ENCODE data around the gene TUBA8. TPM values are rescaled to one million over a fixed set of nuclear protein-coding genes. Genes with fewer than 3 reads are reported as not detected.
"Not testable (repeated sequence)": the region's sequence is repeated elsewhere in the genome, so short reads cannot be mapped to it uniquely, and the experiment has no call there.

The TUBA8 gene
- total RNA-seq, 2 experiments from 2014 or later, result 1.2 to 1.5 TPM

DNA sequence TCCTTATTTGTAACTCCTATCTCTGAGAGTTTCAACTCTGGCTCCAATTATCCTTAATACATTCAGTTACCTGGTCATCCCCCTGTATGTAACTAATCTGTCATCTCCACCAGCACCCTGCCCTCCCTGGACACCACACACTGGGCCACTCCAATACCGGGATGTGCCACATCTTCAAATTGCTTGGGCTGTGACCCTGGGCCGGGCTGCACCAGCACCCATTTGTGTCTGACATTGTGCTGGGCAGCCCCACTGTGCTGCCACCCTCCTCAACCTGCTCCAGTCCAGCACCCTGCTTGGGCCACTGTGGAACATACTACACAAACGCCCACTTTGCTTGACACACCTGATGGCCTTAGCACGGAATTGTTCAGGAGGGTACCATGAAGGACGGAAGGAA, 37.2 kb downstream of the TUBA8 start:
- Mint-ChIP-seq H3K9me3 (ENCODE audit: insufficient read depth) (no peaks in the 10 kb centered on the region), H3K27me3 (ENCODE audit: low read depth) (no peaks in the 10 kb centered on the region), H3K4me3 (no peak overlapping the region), H3K36me3 (ENCODE audit: low read depth) (peaks cover 31% of the 10 kb centered on the region), H3K4me1 (ENCODE audit: low read depth) (peaks cover 42% of the 10 kb centered on the region), H3K27ac (peak overlapping the region; percentile 48)
- no peak for ATAC-seq
- ChIA-PET POLR2A (no interaction called here), CTCF (no interaction called here)
- no peak for DNase-seq

- POLR2A ChIA-PET, result interaction anchor here (2.4 kb wide), 1 partner anchor 71 kb away, joined by 18 read pairs; the partner anchor contains the start of gene PEX26
- CTCF ChIA-PET, result interaction anchor here (2.1 kb wide), 1 partner anchor 72 kb away, joined by 10 read pairs; no protein-coding TSS in a partner anchor
- H3K4me3 Mint-ChIP-seq, result peak overlapping the region; percentile 92
- ATAC-seq, result no peak
- H3K36me3 Mint-ChIP-seq (ENCODE audit: low read depth), result peaks cover 32% of the 10 kb centered on the region
- H3K27ac Mint-ChIP-seq, result peak overlapping the region; percentile 30
- H3K27me3 Mint-ChIP-seq (ENCODE audit: low read depth), result no peaks in the 10 kb centered on the region
- no peaks in the 10 kb centered on the region for H3K9me3 Mint-ChIP-seq (ENCODE audit: insufficient read depth)
- H3K4me1 Mint-ChIP-seq (ENCODE audit: low read depth), result peaks cover 45% of the 10 kb centered on the region
- no peak for DNase-seq
Measured at GRCh38 chr22:18148293-18148965, 37.8 kb downstream of the TUBA8 start.

DNA sequence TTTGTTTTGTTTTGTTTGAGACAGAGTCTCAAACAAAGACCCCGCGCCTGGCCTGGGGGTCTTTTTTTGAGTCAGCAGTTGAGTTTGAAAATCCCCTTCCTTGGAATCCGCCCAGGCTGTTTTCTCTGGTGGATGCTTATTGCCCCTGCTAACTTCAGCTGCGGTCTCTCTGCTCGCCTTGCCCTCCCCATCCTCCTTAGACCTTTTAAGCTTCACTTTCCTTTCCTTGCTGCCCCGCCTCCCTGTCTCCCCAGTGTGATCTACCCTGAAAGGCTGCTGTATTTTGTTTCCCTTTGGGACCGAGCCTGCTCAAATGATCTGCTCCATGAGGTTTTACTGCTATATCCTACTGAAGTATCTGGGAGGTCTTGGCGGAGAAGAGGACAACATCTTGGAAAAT, 41.9 kb downstream of the TUBA8 start:
- Mint-ChIP-seq H3K4me3 (peak overlapping the region; percentile 92), H3K9me3 (ENCODE audit: insufficient read depth) (no peaks in the 10 kb centered on the region), H3K36me3 (ENCODE audit: low read depth) (peaks cover 55% of the 10 kb centered on the region), H3K27ac (peak overlapping the region; percentile 74), H3K27me3 (ENCODE audit: low read depth) (no peaks in the 10 kb centered on the region), H3K4me1 (ENCODE audit: low read depth) (peaks cover 69% of the 10 kb centered on the region)
- POLR2A ChIA-PET, result interaction anchor here (0.6 to 2.9 kb wide), 2 partner anchors 66 to 74 kb away, joined by 3 to 13 read pairs; partner anchors contain the start of gene PEX26
- CTCF ChIA-PET, result interaction anchor here (0.7 to 1.2 kb wide), 2 partner anchors 76 to 322 kb away, joined by 4 read pairs; no protein-coding TSS in a partner anchor
- peak; percentile 64 for ATAC-seq
- peak; percentile 70 for DNase-seq

GRCh38 chr22:18154821-18155390, 44.3 kb downstream of the TUBA8 start:
- Mint-ChIP-seq H3K36me3 (ENCODE audit: low read depth) (peaks cover 66% of the 10 kb centered on the region), H3K27ac (peak overlapping the region; percentile 14), H3K4me1 (ENCODE audit: low read depth) (peaks cover 50% of the 10 kb centered on the region), H3K9me3 (ENCODE audit: insufficient read depth) (no peaks in the 10 kb centered on the region), H3K4me3 (no peak overlapping the region), H3K27me3 (ENCODE audit: low read depth) (no peaks in the 10 kb centered on the region)
- DNase-seq (no peak), ATAC-seq (no peak)
- CTCF ChIA-PET, result no interaction called here
- POLR2A ChIA-PET, result no interaction called here

DNA sequence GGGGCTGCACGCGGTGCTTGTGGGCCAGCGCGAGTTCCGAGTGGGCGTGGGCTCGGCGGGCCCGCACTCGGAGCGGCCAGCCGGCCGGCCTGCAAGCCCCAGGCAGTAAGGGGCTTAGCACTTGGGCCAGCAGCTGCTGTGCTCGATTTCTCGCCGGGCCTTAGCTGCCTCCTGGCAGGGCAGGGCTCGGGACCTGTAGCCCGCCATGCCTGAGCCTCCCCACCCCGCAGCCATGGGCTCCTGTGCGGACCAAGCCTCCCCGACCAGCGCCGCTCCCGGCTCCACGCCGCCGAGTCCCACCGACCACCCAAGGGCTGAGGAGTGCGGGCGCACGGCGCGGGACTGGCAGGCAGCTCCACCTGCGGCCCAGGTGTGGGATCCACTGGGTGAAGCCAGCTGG, 44.9 kb downstream of the TUBA8 start:
- H3K36me3 Mint-ChIP-seq (ENCODE audit: low read depth), result peaks cover 62% of the 10 kb centered on the region
- DNase-seq; ATAC-seq; H3K9me3 Mint-ChIP-seq (ENCODE audit: insufficient read depth); H3K27ac Mint-ChIP-seq; H3K4me3 Mint-ChIP-seq; H3K27me3 Mint-ChIP-seq (ENCODE audit: low read depth); CTCF ChIA-PET: not testable (repeated sequence)
- H3K4me1 Mint-ChIP-seq (ENCODE audit: low read depth), result peaks cover 50% of the 10 kb centered on the region
- POLR2A ChIA-PET, result interaction anchor here (1.1 kb wide), 1 partner anchor 78 kb away, joined by 4 read pairs; the partner anchor contains the start of gene PEX26

DNA sequence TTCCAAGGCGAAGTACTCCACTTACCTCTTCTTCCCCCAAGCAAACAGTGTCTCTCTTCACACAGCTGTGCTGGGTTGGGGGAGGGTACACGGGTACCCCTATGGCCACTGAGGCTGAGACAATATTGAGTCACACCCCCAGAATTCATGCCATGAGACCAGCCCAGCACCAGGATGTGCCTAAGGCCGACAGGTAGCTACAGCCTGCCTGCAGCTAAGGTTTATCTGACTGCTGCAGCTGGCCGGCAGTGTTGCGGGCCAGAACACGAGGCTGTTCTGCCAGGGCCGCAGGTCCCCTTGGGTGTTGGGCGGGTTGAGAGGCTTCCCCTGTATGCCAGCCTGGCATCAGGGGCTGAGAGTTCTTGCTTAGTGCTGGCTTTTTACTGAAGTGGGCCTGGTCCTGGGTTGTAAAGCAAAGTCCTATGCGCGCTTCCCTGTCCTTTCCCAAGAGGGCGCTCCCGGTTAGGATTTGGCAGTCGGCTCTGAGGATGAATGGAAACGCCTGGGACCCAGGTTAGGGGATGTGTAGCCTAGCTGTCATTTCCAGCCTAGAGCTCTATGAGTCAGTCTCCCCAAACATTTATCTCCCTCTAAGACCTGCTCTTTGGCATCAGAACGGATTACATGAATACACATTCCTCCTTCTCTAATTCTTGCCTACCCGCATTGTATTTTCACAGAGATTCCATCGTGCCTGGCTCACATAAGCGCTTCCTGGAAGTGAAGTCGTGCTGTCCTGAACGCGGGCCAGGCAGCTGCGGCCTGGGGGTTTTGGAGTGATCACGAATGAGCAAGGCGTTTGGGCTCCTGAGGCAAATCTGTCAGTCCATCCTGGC, 46.5 kb downstream of the TUBA8 start:
- ChIA-PET CTCF (no interaction called here), POLR2A (no interaction called here)
- no peak overlapping the region for H3K4me3 Mint-ChIP-seq
- DNase-seq, result peak; percentile 58
- peaks cover 51% of the 10 kb centered on the region for H3K36me3 Mint-ChIP-seq (ENCODE audit: low read depth)
- no peaks in the 10 kb centered on the region for H3K9me3 Mint-ChIP-seq (ENCODE audit: insufficient read depth)
- peak; percentile 32 for ATAC-seq
- no peaks in the 10 kb centered on the region for H3K27me3 Mint-ChIP-seq (ENCODE audit: low read depth)
- H3K27ac Mint-ChIP-seq, result peak overlapping the region; percentile 47
- peaks cover 35% of the 10 kb centered on the region for H3K4me1 Mint-ChIP-seq (ENCODE audit: low read depth)

DNA sequence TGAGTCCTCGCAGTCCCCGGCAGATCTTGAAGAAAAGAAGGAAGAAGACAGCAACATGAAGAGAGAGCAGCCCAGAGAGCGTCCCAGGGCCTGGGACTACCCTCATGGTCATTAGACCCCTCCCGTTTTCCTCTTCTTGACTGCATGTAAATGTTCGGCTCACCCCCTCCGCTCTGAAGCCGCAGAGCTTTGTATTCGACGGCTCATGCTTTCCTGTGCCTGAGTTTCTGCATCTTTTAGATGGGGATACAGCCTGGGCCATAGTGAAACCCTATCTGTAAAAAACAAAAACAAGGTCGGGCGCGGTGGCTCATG, 47.1 kb downstream of the TUBA8 start:
- H3K9me3 Mint-ChIP-seq (ENCODE audit: insufficient read depth), result no peaks in the 10 kb centered on the region
- CTCF ChIA-PET, result no interaction called here
- no peak for ATAC-seq

DNA sequence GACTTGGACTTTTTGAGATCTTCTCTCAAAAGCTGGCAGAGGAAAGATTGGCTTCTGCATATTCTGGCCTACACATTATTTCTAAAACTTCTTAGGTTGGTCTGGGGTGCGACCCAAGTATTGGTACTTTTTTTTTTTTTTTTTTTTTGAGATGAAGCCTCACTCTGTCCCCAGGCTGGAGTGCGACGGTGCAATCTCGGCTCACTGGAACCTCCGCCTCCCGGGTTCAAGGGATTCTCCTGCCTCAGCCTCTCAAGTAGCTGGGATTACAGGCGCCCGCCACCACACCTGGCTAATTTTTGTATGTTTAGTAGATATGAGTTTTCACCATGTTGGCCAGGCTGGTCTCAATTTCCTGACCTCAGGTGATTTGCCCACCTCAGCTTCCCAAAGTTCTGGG, 50.0 kb downstream of the TUBA8 start:
- DNase-seq; ATAC-seq; CTCF ChIA-PET; H3K27me3 Mint-ChIP-seq (ENCODE audit: low read depth); POLR2A ChIA-PET; H3K9me3 Mint-ChIP-seq (ENCODE audit: insufficient read depth); H3K27ac Mint-ChIP-seq; H3K4me3 Mint-ChIP-seq: not testable (repeated sequence)
- H3K36me3 Mint-ChIP-seq (ENCODE audit: low read depth), result peaks cover 46% of the 10 kb centered on the region
- peaks cover 19% of the 10 kb centered on the region for H3K4me1 Mint-ChIP-seq (ENCODE audit: low read depth)

More for the DNA sequence above, 47.1 kb downstream of the TUBA8 start:
- peaks cover 46% of the 10 kb centered on the region for H3K36me3 Mint-ChIP-seq (ENCODE audit: low read depth)
- no peak for DNase-seq
- POLR2A ChIA-PET, result no interaction called here
- H3K27me3 Mint-ChIP-seq (ENCODE audit: low read depth), result no peaks in the 10 kb centered on the region
- H3K27ac Mint-ChIP-seq, result peak overlapping the region; percentile 47
- no peak overlapping the region for H3K4me3 Mint-ChIP-seq
- peaks cover 30% of the 10 kb centered on the region for H3K4me1 Mint-ChIP-seq (ENCODE audit: low read depth)

GRCh38 chr22:18163843-18164242, 53.2 kb downstream of the TUBA8 start:
- CTCF ChIA-PET; H3K27ac Mint-ChIP-seq; ATAC-seq; POLR2A ChIA-PET; DNase-seq; H3K4me3 Mint-ChIP-seq; H3K9me3 Mint-ChIP-seq (ENCODE audit: insufficient read depth); H3K4me1 Mint-ChIP-seq (ENCODE audit: low read depth); H3K27me3 Mint-ChIP-seq (ENCODE audit: low read depth): not testable (repeated sequence)
- H3K36me3 Mint-ChIP-seq (ENCODE audit: low read depth), result peaks cover 39% of the 10 kb centered on the region

GRCh38 chr22:18164584-18164983, 54.0 kb downstream of the TUBA8 start:
- H3K27me3 Mint-ChIP-seq (ENCODE audit: low read depth); H3K4me3 Mint-ChIP-seq; ATAC-seq; H3K27ac Mint-ChIP-seq; H3K9me3 Mint-ChIP-seq (ENCODE audit: insufficient read depth); DNase-seq; CTCF ChIA-PET; POLR2A ChIA-PET; H3K4me1 Mint-ChIP-seq (ENCODE audit: low read depth): not testable (repeated sequence)
- H3K36me3 Mint-ChIP-seq (ENCODE audit: low read depth), result peaks cover 38% of the 10 kb centered on the region

DNA sequence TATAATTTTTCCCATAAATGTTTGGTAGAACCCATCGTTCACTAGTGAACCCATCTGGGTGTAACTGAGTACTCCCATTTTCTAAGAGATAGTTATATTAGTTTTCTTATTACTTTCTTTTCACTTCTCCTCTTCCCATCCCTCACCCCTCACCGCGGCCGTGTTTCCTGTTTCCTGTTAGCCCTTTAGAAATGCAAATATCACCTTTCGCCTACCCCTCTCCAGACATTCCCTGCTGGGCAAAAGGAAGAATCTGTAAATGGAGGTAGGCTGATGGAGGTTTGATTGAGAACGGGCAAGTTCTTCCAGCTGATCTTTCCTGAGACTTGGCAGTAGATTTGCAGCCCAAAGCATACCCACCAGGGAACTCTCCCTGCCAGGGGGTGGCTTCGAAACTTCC, 54.7 kb downstream of the TUBA8 start:
- H3K27me3 Mint-ChIP-seq (ENCODE audit: low read depth); ATAC-seq; DNase-seq; H3K4me1 Mint-ChIP-seq (ENCODE audit: low read depth); H3K9me3 Mint-ChIP-seq (ENCODE audit: insufficient read depth); CTCF ChIA-PET; H3K27ac Mint-ChIP-seq; POLR2A ChIA-PET; H3K4me3 Mint-ChIP-seq: not testable (repeated sequence)
- H3K36me3 Mint-ChIP-seq (ENCODE audit: low read depth), result peaks cover 36% of the 10 kb centered on the region

- H3K27ac Mint-ChIP-seq; ATAC-seq; DNase-seq; H3K27me3 Mint-ChIP-seq (ENCODE audit: low read depth); H3K4me3 Mint-ChIP-seq; CTCF ChIA-PET; POLR2A ChIA-PET; H3K9me3 Mint-ChIP-seq (ENCODE audit: insufficient read depth); H3K4me1 Mint-ChIP-seq (ENCODE audit: low read depth): not testable (repeated sequence)
- peaks cover 36% of the 10 kb centered on the region for H3K36me3 Mint-ChIP-seq (ENCODE audit: low read depth)
Measured at GRCh38 chr22:18170284-18170683, 59.7 kb downstream of the TUBA8 start.
